NB4 (cell line): ENCODE measurements around the gene USH2A.

Source experiments
- DNase-seq: peaks from one replicate; pipeline ENCODE4 v3.0.0; 2010; ENCODE audit warnings: low read depth
- H3K4me3 ChIP-seq: one replicate; pipeline ENCODE4 v1.5.1; 2011; ENCODE audit warnings: mild to moderate bottlenecking, low read depth, low read length, moderate library complexity
- CTCF ChIP-seq: IDR thresholded peaks from one replicate; pipeline ENCODE4 v1.5.1; 2012; ENCODE audit warnings: low read depth, low read length
- MAX ChIP-seq: IDR thresholded peaks from 2 replicates; pipeline ENCODE4 v1.6.1; 2011; ENCODE audit warnings: low read depth, low read length
- MYC ChIP-seq: IDR thresholded peaks from 2 replicates; pipeline ENCODE4 v1.6.1; 2011; ENCODE audit warnings: low read depth, low read length
- POLR2A ChIP-seq: IDR thresholded peaks from 2 replicates; pipeline ENCODE4 v1.6.1; 2011; ENCODE audit warnings: mild to moderate bottlenecking; ENCODE audit not compliant: insufficient read length; ENCODE audit errors: extremely low read depth

USH2A gene

GRCh38 chr1:216114180-216114579 lies 309.1 kb downstream of the USH2A start:
- no peak overlapping the region for H3K4me3 ChIP-seq
- TF ChIP-seq MYC, result no peak
- no peak for TF ChIP-seq CTCF
- TF ChIP-seq MAX, result no peak
- no peak for TF ChIP-seq POLR2A
- no peak for DNase-seq

GRCh38 chr1:216113181-216113580 lies 310.1 kb downstream of the USH2A start:
- H3K4me3 ChIP-seq, result no peak overlapping the region
- TF ChIP-seq MYC, result no peak
- DNase-seq, result no peak

GRCh38 chr1:216111842-216112241 lies 311.4 kb downstream of the USH2A start:
- no peak overlapping the region for H3K4me3 ChIP-seq
- no peak for TF ChIP-seq CTCF
- no peak for TF ChIP-seq MAX
- no peak for TF ChIP-seq MYC
- no peak for TF ChIP-seq POLR2A
- DNase-seq, result no peak

- TF ChIP-seq POLR2A, result no peak
- TF ChIP-seq MYC, result no peak
- TF ChIP-seq MAX, result no peak
- no peak for TF ChIP-seq CTCF
- H3K4me3 ChIP-seq, result no peak overlapping the region
Observed at GRCh38 chr1:216095400-216095799, 327.8 kb downstream of the USH2A start.

GRCh38 chr1:216090556-216090955 lies 332.7 kb downstream of the USH2A start:
- no peak overlapping the region for H3K4me3 ChIP-seq
- DNase-seq, result no peak
- no peak for TF ChIP-seq MAX
- TF ChIP-seq CTCF, result no peak
- TF ChIP-seq MYC, result no peak
- no peak for TF ChIP-seq POLR2A

More at GRCh38 chr1:216095400-216095799, 327.8 kb downstream of the USH2A start:
- DNase-seq, result no peak

GRCh38 chr1:216086678-216087077 lies 336.6 kb downstream of the USH2A start:
- no peak for DNase-seq
- H3K4me3 ChIP-seq, result no peak overlapping the region
- TF ChIP-seq CTCF, result no peak
- no peak for TF ChIP-seq MYC
- TF ChIP-seq POLR2A, result no peak
- no peak for TF ChIP-seq MAX
